Fibroblast of the aortic adventitia (primary cell): ENCODE data around the gene FOXS1. TPM values are rescaled to one million over a fixed set of nuclear protein-coding genes. Genes with fewer than 3 reads are reported as not detected.
A peak's percentile ranks its signal among the peaks of the same experiment; 100 is the strongest.

ENCODE experiments used
- DNase-seq: peaks from one replicate; pipeline ENCODE4 v3.0.0-alpha.2; 2010; ENCODE audit warnings: low read depth
- H3K4me3 ChIP-seq: 2 replicates; pipeline ENCODE4 v1.5.1; 2011; ENCODE audit warnings: low read depth, mild to moderate bottlenecking, control low read depth, low read length, moderate library complexity
- CTCF ChIP-seq: IDR thresholded peaks from 2 replicates; pipeline ENCODE4 v1.5.1; 2011; ENCODE audit warnings: mild to moderate bottlenecking, low read length, control low read depth, inconsistent platforms; ENCODE audit not compliant: insufficient read depth
- total RNA-seq: library from RNA; depleted of rRNA; stranded (reverse); fragments of >200 nt; gene quantifications from 2 replicates; pipeline ENCODE4 v1.2.3, GENCODE V29; 2012; ENCODE audit warnings: low replicate concordance

Gene FOXS1
- total RNA-seq, 1 donor = 2.3 TPM

DNA sequence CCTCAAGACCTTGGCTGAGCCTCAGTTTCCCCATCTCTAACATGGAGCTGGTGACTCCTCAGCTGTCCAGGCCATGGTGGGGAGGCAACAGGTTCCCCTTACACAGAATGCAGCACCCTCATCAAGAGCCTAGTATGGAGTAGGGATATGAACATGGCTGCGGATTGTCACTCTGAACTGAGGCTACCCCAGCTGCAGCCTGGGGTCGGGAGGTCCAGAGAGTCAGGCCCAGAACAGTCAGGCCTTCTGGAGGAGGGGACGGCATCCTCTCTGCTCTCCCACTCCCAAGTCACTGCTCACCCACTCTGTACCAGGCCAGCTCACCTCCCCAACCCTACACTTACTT lies 1.4 kb upstream of the FOXS1 start:
- no peak for DNase-seq
- no peak for TF ChIP-seq CTCF
- no peak overlapping the region for H3K4me3 ChIP-seq

DNA sequence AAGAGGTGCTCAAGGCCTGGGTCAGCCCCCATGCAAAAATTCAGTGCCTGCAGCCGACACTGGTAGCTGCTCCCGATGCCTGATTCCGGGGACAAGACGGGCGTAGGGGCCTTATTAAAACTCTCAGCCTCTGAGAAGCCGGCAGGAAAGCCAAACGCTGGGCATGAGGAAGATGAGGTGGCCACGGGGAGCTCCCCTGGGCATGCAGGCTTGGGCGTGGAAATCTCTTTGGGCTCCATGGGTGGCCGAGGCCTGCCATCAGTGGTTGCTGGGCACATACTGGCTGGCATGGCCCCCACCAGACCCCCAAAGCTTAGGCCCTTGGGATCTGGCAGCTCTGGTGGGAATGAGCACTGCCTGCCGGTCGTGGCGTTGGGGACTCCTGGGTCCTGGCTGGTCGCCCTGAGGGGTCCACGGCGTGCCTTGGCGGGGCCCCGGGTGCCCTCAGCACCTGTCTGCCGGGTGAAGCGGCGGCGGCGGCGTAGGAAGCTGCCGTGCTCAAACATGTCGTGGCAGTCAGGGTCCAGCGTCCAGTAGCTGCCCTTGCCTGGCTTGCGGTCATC lies 586 bp downstream of the FOXS1 start:
- H3K4me3 ChIP-seq = no peak overlapping the region
- no peak for DNase-seq
- TF ChIP-seq CTCF = no peak

GRCh38 chr20:31843881-31844280 lies 1.5 kb downstream of the FOXS1 start:
- DNase-seq = no peak

DNA sequence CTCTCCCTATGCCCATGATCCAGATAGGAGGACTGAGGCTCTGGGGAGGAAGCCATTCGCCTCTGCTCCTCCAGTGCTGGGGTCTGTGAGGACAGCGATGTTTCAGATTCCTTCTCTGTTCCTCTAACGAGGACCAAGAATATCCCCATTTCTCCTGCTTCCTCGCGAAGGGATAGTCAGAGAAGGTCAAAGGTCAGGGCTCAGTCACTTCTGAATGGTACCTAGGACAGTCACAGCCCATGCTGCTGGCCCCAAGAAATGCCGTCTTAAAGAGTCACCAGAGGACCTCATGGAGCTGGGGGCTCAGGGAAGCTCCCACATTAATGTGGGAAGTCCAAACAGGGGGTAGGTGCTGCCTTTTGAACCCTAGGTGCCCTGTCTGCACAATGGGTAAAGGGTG lies 2.1 kb downstream of the FOXS1 start:
- no peak for DNase-seq
- TF ChIP-seq CTCF = no peak
- H3K4me3 ChIP-seq = no peak overlapping the region

More at GRCh38 chr20:31843881-31844280, 1.5 kb downstream of the FOXS1 start:
- H3K4me3 ChIP-seq = no peak overlapping the region
- TF ChIP-seq CTCF = no peak

DNA sequence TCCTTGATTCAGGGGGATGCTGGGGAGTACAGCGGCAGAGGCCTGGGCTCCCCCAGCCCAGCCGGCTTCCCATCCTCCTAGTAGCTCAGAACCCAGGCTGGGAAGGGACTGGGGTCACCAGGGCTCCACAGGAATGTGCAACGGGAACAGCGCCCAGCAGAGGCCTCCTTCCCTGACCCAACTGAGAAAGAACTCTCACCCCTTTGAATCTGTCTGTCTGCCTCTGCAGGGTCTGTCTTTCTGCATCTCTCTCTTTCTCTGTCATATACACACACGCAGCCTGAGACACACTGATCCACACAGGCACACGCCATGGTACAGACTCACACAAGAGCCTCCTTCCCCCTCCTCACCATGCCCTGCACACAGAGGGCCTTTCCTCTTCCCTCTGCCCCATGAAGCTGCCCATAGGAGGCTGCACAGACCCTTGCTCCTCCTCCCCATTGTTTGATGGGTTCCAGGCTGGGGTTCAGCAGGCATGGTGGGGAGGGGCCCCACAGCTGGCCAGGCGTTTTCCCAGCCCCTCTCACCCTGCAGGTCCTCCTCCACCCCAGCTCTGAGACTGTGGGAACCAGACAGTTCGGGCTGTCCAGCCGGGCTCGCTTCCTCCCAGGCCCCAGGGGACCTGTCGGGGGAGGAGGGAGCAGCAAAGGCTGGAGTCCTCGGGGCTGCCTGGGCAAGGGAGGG lies 2.8 kb downstream of the FOXS1 start:
- H3K4me3 ChIP-seq = no peak overlapping the region
- DNase-seq = peak; percentile 68
- TF ChIP-seq CTCF = peak; percentile 7

- TF ChIP-seq CTCF = no peak
- DNase-seq = peak; percentile 71
- H3K4me3 ChIP-seq = no peak overlapping the region
Observed at GRCh38 chr20:31841928-31842327, 3.5 kb downstream of the FOXS1 start.
